Fibroblast of lung (primary cell): ENCODE measurements around the gene NRP1.

Experiments used
- EZH2 ChIP-seq: IDR thresholded peaks from 2 replicates; pipeline ENCODE4 v1.5.1; 2012; ENCODE audit warnings: low read length, control low read depth, mild to moderate bottlenecking; ENCODE audit errors: missing control alignments
- TF ChIP-seq, protein P1 (sequence below), 2 donors: IDR thresholded peaks in 1 of 2; conservative IDR thresholded peaks in 1 of 2; 1 replicate in 1 of 2; 2 replicates in 1 of 2; pipeline ENCODE4 v1.5.1; 2011 to 2012; ENCODE audit warnings: low read length in 2 of 2, control low read depth in 1 of 2, inconsistent platforms in 1 of 2, low read depth in 1 of 2, mild to moderate bottlenecking in 1 of 2

DNA sequence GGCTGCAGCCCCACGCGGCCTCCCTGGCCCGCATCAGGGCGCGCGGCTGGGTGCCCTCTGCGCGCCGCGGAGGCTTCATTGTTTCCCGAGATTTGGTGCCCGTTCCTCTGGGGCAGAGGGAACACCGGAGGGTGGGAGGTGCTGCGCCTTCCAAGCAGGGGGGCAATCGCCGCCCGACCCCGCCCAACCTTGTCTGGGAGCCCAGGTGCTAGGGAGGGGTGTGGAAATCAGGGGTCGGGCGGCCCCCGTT, 1.0 kb upstream of the NRP1 start:
- no peak for TF ChIP-seq EZH2
- TF ChIP-seq, protein P1, sequence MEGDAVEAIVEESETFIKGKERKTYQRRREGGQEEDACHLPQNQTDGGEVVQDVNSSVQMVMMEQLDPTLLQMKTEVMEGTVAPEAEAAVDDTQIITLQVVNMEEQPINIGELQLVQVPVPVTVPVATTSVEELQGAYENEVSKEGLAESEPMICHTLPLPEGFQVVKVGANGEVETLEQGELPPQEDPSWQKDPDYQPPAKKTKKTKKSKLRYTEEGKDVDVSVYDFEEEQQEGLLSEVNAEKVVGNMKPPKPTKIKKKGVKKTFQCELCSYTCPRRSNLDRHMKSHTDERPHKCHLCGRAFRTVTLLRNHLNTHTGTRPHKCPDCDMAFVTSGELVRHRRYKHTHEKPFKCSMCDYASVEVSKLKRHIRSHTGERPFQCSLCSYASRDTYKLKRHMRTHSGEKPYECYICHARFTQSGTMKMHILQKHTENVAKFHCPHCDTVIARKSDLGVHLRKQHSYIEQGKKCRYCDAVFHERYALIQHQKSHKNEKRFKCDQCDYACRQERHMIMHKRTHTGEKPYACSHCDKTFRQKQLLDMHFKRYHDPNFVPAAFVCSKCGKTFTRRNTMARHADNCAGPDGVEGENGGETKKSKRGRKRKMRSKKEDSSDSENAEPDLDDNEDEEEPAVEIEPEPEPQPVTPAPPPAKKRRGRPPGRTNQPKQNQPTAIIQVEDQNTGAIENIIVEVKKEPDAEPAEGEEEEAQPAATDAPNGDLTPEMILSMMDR (conservative IDR thresholded peaks at IDR 0.05 in 1 of 2, IDR thresholded peaks at IDR 0.05 in 1 of 2; ENCODE audit: low read depth in 1 of 2, low read length in 2 of 2), result no peak
